ENCODE results near the gene EFHC2.
"Not testable (repeated sequence)": the region's sequence is repeated elsewhere in the genome, so short reads cannot be mapped to it uniquely, and the experiment has no call there.

The EFHC2 gene

DNA sequence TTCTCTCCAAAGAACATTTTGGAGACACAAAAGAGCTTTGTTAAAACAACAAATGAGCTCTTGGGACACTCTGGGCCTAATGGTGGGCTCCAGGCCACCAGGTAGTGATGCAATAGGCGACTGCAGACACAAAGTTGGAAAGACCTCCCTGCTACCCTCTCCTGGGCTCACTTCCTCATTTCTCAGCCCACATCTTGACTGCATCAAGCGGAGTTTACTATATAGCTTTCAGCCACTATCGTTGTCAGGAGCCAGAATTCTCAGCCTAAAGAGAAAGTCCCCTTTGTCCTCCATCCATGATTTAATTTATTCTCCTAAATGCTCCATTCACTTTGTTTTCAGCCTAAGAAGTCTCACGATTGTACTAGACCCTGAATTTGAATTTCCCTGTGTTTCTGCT is 114.9 kb downstream of the EFHC2 start:
- no peak for DNase-seq

GRCh38 chrX:44227991-44228390 is 115.5 kb downstream of the EFHC2 start:
- no peak for DNase-seq

DNA sequence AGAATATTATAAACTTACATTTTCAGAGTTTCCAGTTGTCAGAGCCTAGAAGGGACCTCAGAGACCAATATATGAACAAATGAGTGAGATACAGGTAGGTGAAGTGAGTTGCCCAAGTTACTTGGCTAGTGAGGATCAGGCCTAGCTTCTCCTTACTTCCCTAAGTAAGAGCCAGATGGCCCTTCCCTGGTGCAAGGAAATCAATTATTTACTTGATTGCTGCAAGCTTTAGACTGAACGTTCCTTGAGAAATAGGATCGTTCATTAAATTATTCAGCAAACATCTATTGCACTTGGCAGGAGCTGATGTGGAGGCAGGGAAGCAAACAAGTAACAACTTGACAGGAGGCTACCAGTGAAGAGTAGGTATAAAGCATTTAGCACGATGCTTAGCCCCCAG is 117.8 kb downstream of the EFHC2 start:
- no peak for DNase-seq

DNA sequence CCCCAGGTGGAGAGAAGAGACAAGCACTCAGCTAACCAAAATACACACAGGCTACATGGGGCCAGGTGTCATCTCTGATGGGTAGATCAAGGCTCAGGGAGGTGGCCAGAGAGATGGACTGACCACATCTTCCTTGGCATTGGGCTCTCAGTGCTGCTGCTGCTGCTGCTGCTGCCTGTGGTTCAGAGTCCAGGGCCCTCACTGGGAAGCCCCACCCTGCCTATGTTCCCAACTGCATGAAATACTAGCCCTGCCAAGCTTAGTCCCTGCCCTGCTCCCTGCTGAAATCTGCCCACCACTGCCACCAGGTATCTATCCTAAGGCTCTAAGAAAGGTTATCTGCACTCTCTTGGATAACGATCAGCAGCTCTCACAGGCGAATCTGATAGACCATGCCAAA is 118.7 kb downstream of the EFHC2 start:
- DNase-seq: no peak

GRCh38 chrX:44223150-44223549 is 120.3 kb downstream of the EFHC2 start:
- DNase-seq: no peak

DNA sequence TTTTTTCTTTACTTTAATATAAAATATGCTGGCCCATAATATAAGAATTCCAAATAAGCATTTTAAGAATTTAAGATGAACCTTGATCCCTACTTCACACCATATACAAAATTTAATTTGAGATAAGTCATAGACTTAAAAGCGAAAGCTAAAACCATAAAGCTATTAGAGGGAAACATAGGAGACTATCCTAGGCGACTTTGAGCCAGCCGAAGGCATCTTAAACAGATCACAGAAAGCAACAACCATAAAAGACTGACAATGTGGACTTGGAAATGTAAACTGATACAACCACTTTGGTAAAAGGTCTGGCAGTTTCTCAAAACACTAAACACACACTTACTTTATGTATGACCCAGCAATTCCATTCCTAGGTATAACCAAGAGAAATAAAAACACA is 125.0 kb downstream of the EFHC2 start:
- DNase-seq: no peak

DNA sequence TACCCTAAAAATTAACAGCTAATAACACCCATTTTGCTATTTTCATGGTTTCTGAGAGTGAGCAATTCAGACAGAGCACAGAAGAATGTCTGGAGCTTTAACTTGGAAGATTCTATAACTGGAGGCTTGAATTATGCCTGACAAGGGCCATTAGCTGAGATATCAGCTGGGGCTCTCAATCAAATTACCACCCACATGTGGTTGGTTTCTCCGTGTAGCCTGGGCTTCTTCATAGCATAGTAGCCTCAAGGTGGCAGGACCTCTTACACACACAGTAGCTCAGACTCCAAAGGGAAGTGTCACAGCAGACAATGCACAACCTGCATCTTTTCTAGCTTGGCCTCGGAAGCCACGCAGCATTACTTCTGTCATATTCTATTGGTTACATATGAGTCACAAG is 127.3 kb downstream of the EFHC2 start:
- DNase-seq: no peak

GRCh38 chrX:44203791-44204190 is 139.7 kb downstream of the EFHC2 start:
- no peak for DNase-seq

GRCh38 chrX:44202596-44202995 is 140.9 kb downstream of the EFHC2 start:
- DNase-seq: no peak

GRCh38 chrX:44189116-44189515 is 154.4 kb downstream of the EFHC2 start:
- no peak for DNase-seq

- DNase-seq: not testable (repeated sequence)
Measured at GRCh38 chrX:44187915-44188314, 155.6 kb downstream of the EFHC2 start.

- DNase-seq: no peak
Measured at GRCh38 chrX:44183329-44183728, 160.1 kb downstream of the EFHC2 start.

DNA sequence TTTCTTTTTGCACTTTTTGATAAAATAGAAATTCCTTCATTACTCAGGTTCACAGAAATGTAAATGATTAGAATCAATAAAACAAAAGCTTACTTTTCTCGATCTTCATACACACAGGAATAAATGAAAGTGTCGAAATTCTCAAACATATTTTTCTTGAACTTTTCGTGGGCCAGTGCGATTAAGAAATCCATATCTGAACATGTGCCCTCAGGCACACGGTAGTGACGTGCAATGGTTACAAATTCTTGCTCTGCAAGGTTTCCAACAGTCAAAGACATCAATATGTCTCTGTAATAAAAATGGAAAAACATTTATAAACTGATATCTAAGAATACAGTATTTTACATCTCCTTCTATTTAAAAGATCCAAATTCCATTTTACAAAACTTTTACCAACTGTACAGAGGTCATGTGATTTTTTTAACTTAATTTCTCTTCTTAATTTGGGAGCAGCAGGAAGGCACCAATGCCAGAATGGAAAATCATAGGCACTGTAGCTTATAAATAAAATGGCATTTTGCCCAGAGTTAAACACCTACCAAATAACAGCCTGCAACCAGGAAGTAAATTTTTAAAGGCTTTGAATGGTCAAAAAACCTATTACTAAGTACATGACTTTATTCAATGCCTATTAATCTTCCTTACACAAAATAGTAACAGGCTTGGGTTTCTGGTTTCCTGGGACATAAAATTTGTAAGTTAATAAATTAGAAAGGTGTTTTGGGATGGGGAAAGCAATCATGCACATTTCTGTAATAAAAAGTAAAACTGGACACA is 165.0 kb downstream of the EFHC2 start:
- DNase-seq: no peak

DNA sequence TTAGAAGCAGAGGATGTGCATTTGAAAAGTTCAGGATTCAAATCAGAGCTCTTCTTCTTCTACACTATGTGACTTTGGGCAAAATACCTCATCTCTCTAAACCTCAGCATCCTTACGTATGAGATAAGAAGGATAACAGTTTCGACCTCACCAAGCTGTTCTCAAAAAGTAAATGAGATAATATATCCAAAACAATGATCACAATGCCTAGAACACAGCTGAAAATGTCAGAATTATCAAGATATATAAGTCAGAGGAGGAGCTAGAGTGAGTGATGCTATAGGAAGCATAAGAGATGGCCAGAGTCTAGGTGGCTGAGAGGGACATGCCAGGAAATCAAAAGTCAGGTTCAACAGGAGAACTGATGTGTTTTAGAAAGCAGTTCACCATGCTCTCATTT is 168.0 kb downstream of the EFHC2 start:
- no peak for DNase-seq

DNA sequence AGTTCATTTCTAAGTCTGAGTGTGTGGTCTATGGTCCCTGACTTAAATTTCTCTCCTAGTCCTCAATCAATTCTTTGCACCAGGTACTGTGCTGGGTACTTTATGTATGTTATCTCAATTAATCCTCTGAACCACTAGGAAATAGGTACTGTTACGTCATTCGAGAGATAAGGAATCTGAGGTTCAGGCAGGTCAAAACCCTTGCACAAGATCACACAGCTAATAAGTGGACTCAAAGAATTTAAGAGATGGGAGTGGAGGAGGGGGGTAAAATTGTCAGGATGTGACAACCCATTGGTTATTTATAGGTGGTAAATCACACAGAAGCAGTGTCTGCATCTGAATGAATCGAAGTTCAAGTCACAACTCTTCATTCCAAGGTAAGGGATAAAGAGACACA is 169.4 kb downstream of the EFHC2 start:
- DNase-seq: no peak

DNA sequence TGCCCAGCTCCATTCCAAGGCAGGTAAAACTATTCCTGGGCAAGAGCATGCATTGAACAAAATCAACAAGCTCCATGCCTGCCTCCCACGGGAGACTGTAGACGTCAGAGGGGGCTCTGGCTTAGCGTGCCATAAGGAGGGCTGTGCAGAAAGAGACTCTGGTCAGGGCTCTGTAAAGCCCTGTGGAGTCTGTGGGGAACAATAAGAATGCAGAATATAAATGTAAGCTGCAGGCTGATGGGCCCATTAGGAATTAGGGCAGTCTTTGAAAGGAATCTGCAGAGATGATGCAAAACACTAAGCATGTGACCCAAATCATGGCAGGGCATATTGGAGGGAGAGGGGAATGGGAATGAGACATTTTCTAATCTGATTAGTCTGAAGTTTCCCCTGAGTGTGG is 170.3 kb downstream of the EFHC2 start:
- no peak for DNase-seq

- DNase-seq: no peak
Measured at GRCh38 chrX:44167116-44167515, 176.4 kb downstream of the EFHC2 start.

GRCh38 chrX:44162964-44163475 is 180.5 kb downstream of the EFHC2 start:
- no peak for DNase-seq

DNA sequence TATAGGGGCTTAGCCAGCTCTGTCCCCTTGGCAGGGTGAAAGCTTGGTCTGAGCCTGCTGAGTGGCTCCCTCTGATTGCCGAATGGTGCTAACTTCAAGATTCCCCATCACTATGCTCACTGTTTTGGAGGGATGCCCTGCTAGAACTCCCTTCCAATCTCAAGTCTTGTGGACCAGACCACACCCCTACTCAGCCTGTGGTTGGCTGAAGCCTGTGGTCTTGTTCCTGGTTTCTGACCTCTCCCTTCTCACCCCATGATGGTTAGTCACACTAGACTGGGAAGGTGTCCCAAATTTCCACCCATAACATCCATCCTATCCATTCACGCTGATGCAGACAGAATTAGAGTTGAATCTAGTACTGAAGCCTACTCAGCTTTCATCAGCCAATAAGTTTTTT is 185.6 kb downstream of the EFHC2 start:
- no peak for DNase-seq

DNA sequence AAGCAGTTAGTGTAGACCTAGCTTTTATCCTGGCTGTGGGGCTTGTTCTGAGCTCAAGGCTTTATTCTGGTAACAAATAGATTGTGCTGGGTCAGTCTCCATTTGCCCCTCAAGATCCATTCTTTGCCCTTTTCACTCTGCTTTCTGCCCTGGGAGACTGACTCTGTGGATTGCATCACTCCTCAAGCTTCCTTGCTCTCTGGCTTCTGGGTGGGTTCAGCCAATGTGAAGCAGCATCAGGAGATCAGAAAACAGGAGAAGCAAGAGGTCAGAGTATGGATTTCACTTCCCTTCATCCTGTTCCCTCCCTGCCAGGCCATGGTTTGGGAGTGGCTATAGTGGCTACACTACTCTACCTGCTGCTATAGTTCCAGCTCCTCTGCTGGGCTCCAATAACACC is 186.2 kb downstream of the EFHC2 start:
- no peak for DNase-seq

GRCh38 chrX:44156726-44157125 is 186.7 kb downstream of the EFHC2 start:
- DNase-seq: no peak

DNA sequence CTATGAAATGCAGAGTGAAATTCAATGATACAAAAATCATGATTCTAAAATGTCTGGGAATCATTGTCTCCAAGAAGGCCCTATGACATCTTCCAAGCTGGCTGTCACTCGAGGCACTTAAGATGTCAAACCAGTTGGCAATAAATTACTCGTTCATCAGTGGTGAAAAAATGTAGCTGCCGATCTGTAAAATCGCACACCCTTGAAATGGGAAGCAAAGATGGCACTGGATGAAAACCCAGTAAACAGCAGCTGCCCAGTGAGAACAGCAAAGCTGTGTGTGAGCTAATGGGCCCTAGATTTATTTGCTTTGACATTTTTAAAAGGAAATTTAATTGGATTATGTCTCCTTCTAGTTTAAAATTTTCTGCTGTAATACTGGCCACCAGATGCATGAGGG is 188.3 kb downstream of the EFHC2 start:
- peak; percentile 26 for DNase-seq

- no peak for DNase-seq
Measured at GRCh38 chrX:44152852-44153251, 190.6 kb downstream of the EFHC2 start.

DNA sequence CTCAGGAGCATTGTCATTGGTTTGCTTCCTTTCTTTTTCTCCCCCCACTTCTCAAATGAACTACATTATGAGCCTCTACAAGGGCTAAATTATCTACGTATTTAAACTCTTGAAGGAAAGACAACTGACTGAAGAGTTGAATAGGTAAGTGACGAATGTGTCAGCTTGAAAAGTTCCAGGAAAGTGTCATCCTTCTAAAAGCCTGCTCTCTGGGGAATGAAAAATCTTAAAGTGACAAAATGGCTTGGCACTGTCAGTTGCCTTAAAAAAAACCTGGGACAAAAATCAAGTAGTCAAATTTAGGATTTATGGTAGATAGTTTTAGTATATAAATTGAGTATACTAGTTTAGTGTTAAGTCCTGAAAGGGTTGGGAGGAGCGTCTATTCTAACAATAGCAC is 196.3 kb downstream of the EFHC2 start:
- DNase-seq: no peak
